Measurements from ENCODE around the gene CALB2. TPM values are rescaled to one million over a fixed set of nuclear protein-coding genes. Genes with fewer than 3 reads are reported as not detected.

Gene CALB2
- total RNA-seq, 1 experiment from 2014 or later, result 0.85 TPM

DNA sequence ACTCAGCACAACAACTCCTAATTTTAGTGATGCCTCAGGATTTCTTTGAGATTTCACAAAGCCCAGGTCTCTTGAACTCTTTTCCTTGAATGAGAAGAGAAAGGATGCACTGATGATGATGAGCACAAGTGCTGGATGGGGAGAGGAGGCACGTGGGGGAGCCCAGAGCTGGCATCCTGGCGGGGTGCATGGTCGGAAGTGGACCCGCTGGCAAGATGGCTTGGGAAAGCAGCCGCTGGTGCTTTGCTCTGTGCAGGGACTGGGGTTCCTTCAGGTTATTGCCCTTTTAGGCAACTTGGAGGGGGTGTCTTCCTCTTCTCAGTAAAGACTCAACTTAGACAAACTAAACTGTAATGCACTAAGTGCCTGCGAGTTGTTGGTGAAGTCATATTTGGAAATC, 22.3 kb downstream of the CALB2 start:
- H4K91ac ChIP-seq (ENCODE audit: insufficient read length, low read depth, low read length), result no peak overlapping the region
- H3K4me3 Mint-ChIP-seq, result no peak overlapping the region
- no peak overlapping the region for H3K9ac ChIP-seq (ENCODE audit: extremely low read depth, insufficient read length, low read length)
- WGBS (ENCODE audit: extremely low coverage, insufficient read length, low lambda C conversion rate), result no CpG with 5 or more reads among the region's 6 CpGs
- no peaks in the 10 kb centered on the region for H3K27me3 ChIP-seq (ENCODE audit: insufficient read depth, low read length)
- no peak for DNase-seq
- H3K79me1 ChIP-seq (ENCODE audit: insufficient read depth, low read depth, low read length, poor library complexity, severe bottlenecking), result no peaks in the 10 kb centered on the region
- no peak overlapping the region for H3K27ac Mint-ChIP-seq
- H3K27me3 Mint-ChIP-seq (ENCODE audit: low read depth), result peaks cover 9% of the 10 kb centered on the region
- no peak overlapping the region for H2BK120ac ChIP-seq (ENCODE audit: low read depth, low read length, poor library complexity, severe bottlenecking)
- no peak overlapping the region for H2BK5ac ChIP-seq (ENCODE audit: insufficient read length, low read length)
- H3K27ac ChIP-seq (ENCODE audit: insufficient read length, low read depth, low read length), result no peak overlapping the region
- no peak overlapping the region for H2BK12ac ChIP-seq (ENCODE audit: insufficient read length, low read depth, low read length)
- peaks cover 0 to 3% of the 10 kb centered on the region in 2 experiments; a peak in 1 of 5 replicates for H3K9me3 Mint-ChIP-seq
- H3K4me2 ChIP-seq (ENCODE audit: insufficient read depth, insufficient read length, low read length), result no peak overlapping the region
- no peak overlapping the region for H4K5ac ChIP-seq (ENCODE audit: insufficient read length, low read depth, low read length)
- no peak overlapping the region for H3T11ph ChIP-seq (ENCODE audit: low read length)
- H3K36me3 Mint-ChIP-seq (ENCODE audit: insufficient read depth in 1 of 3, low read depth in 3 of 3), result no peaks in the 10 kb centered on the region; a peak in 1 of 7 replicates
- H2AFZ ChIP-seq (ENCODE audit: low read length), result no peak overlapping the region
- no peak overlapping the region for H2BK15ac ChIP-seq (ENCODE audit: low read depth, low read length)
- no peaks in the 10 kb centered on the region for H3K9me3 ChIP-seq (ENCODE audit: control insufficient read depth, low read depth, low read length)
- no peak overlapping the region for H4K8ac ChIP-seq (replicated peaks; ENCODE audit: insufficient read length, low read depth, low read length)
- no peak overlapping the region for H3K4ac ChIP-seq (ENCODE audit: low read depth, low read length)
- no peaks in the 10 kb centered on the region for H3K79me2 ChIP-seq (ENCODE audit: insufficient read depth, low read length)
- H3K23me2 ChIP-seq (ENCODE audit: insufficient read length, low read depth, low read length, poor library complexity, severe bottlenecking), result no peaks in the 10 kb centered on the region
- no peaks in the 10 kb centered on the region; the same call in 1 of the 2 replicates for H3K4me1 ChIP-seq (ENCODE audit: insufficient read depth, low read length)
- H3K23ac ChIP-seq (ENCODE audit: insufficient read length, low read depth, low read length), result no peak overlapping the region
- no peak for TF ChIP-seq CTCF (conservative IDR thresholded peaks at IDR 0.05)
- no peak overlapping the region for H2AK5ac ChIP-seq (ENCODE audit: insufficient read length, low read length)
- no peaks in the 10 kb centered on the region for H4K20me1 ChIP-seq (ENCODE audit: control insufficient read depth, insufficient read depth, insufficient read length)
- H3K56ac ChIP-seq (ENCODE audit: insufficient read length, low read depth, low read length), result no peak overlapping the region
- peaks cover 18 to 20% of the 10 kb centered on the region in 2 experiments for H3K4me1 Mint-ChIP-seq
- H3K18ac ChIP-seq (ENCODE audit: insufficient read length, low read depth, low read length), result no peak overlapping the region
- H2BK20ac ChIP-seq (ENCODE audit: low read depth, low read length, poor library complexity, severe bottlenecking), result no peak overlapping the region
- H3K14ac ChIP-seq (ENCODE audit: insufficient read depth, low read length), result no peak overlapping the region
